T-helper 1 cell treated with Interleukin-12 subunit alpha and Interleukin-12 subunit beta and Interleukin-4 antibody, amounts not matched to agents 30 μg/mL and 1 μg/mL, for 36 hours (primary cell): Measurements from ENCODE around the gene UNC13D.
A peak's percentile ranks its signal among the peaks of the same experiment; 100 is the strongest.
"Not testable (repeated sequence)": the region's sequence is repeated elsewhere in the genome, so short reads cannot be mapped to it uniquely, and the experiment has no call there.

Experiments used
- H3K27ac Mint-ChIP-seq: one replicate; pipeline ENCODE4 v1.8.0; 2021; ENCODE audit warnings: mild to moderate bottlenecking, mixed read lengths
- H3K27me3 Mint-ChIP-seq: one replicate; pipeline ENCODE4 v1.8.0; 2021; ENCODE audit warnings: low read depth, mixed read lengths
- H3K36me3 Mint-ChIP-seq: one replicate; pipeline ENCODE4 v1.8.0; 2021; ENCODE audit warnings: low read depth, mixed read lengths
- H3K4me1 Mint-ChIP-seq: one replicate; pipeline ENCODE4 v1.8.0; 2021; ENCODE audit warnings: low read depth, mixed read lengths
- H3K4me3 Mint-ChIP-seq: one replicate; pipeline ENCODE4 v1.8.0; 2021; ENCODE audit warnings: mild to moderate bottlenecking, moderate library complexity, mixed read lengths
- H3K9me3 Mint-ChIP-seq: one replicate; pipeline ENCODE4 v1.8.0; 2021; ENCODE audit warnings: mixed read lengths

Gene UNC13D

GRCh38 chr17:75865404-75866188 is 21.4 kb upstream of the UNC13D start:
- H3K36me3 Mint-ChIP-seq, H3K9me3 Mint-ChIP-seq, H3K27me3 Mint-ChIP-seq: not testable (repeated sequence)
- Mint-ChIP-seq H3K27ac (peak overlapping the region; percentile 94), H3K4me1 (peaks cover 30% of the 10 kb centered on the region), H3K4me3 (peak overlapping the region; percentile 14)

- not testable (repeated sequence) for H3K27me3 Mint-ChIP-seq, H3K9me3 Mint-ChIP-seq, H3K36me3 Mint-ChIP-seq
- Mint-ChIP-seq H3K4me3 (peak overlapping the region; percentile 68), H3K27ac (peak overlapping the region; percentile 94), H3K4me1 (peaks cover 30% of the 10 kb centered on the region)
These were observed 20.7 kb upstream of the UNC13D start for GRCh38 chr17:75864887-75865286.

GRCh38 chr17:75864448-75864871 is 20.3 kb upstream of the UNC13D start:
- H3K4me1 Mint-ChIP-seq = peaks cover 30% of the 10 kb centered on the region
- no peaks in the 10 kb centered on the region for H3K9me3 Mint-ChIP-seq
- H3K27ac Mint-ChIP-seq = peak overlapping the region; percentile 94
- no peaks in the 10 kb centered on the region for H3K27me3 Mint-ChIP-seq
- H3K36me3 Mint-ChIP-seq = no peaks in the 10 kb centered on the region
- peak overlapping the region; percentile 68 for H3K4me3 Mint-ChIP-seq

GRCh38 chr17:75861927-75862317 is 17.7 kb upstream of the UNC13D start:
- H3K27me3 Mint-ChIP-seq = no peaks in the 10 kb centered on the region
- peaks cover 39% of the 10 kb centered on the region for H3K4me1 Mint-ChIP-seq
- H3K36me3 Mint-ChIP-seq = no peaks in the 10 kb centered on the region
- H3K27ac Mint-ChIP-seq = peak overlapping the region; percentile 46
- H3K4me3 Mint-ChIP-seq = no peak overlapping the region
- H3K9me3 Mint-ChIP-seq = no peaks in the 10 kb centered on the region

GRCh38 chr17:75859358-75859757 is 15.2 kb upstream of the UNC13D start:
- not testable (repeated sequence) for H3K27me3 Mint-ChIP-seq, H3K9me3 Mint-ChIP-seq, H3K4me3 Mint-ChIP-seq, H3K36me3 Mint-ChIP-seq
- Mint-ChIP-seq H3K27ac (peak overlapping the region; percentile 59), H3K4me1 (peaks cover 33% of the 10 kb centered on the region)

- peak overlapping the region; percentile 79 for H3K27ac Mint-ChIP-seq
- no peak overlapping the region for H3K4me3 Mint-ChIP-seq
- no peaks in the 10 kb centered on the region for H3K36me3 Mint-ChIP-seq
- H3K4me1 Mint-ChIP-seq = peaks cover 32% of the 10 kb centered on the region
- H3K27me3 Mint-ChIP-seq = no peaks in the 10 kb centered on the region
- H3K9me3 Mint-ChIP-seq = no peaks in the 10 kb centered on the region
These were observed 12.0 kb upstream of the UNC13D start for GRCh38 chr17:75856062-75856756.

- H3K27ac Mint-ChIP-seq = peak within 1 kb of the TSS; percentile 79
- peaks cover 29% of the 10 kb centered on the region for H3K4me1 Mint-ChIP-seq
- H3K9me3 Mint-ChIP-seq = no peaks in the 10 kb centered on the region
- H3K27me3 Mint-ChIP-seq = no peaks in the 10 kb centered on the region
- no peak within 1 kb of the TSS for H3K4me3 Mint-ChIP-seq
- H3K36me3 Mint-ChIP-seq = peaks cover 2% of the 10 kb centered on the region
These were observed 11.3 kb upstream of the UNC13D start, which contains the start of gene WBP2 for GRCh38 chr17:75855310-75856061. TSS of gene WBP2 (minus strand) at chr17:75855335. CDS start at chr17:75855297, 38 bp downstream.

- H3K4me3 Mint-ChIP-seq = no peak overlapping the region
- peaks cover 3% of the 10 kb centered on the region for H3K36me3 Mint-ChIP-seq
- no peaks in the 10 kb centered on the region for H3K9me3 Mint-ChIP-seq
- no peaks in the 10 kb centered on the region for H3K27me3 Mint-ChIP-seq
- H3K27ac Mint-ChIP-seq = no peak overlapping the region
- peaks cover 29% of the 10 kb centered on the region for H3K4me1 Mint-ChIP-seq
These were observed 10.7 kb upstream of the UNC13D start for GRCh38 chr17:75854881-75855309.

- H3K36me3 Mint-ChIP-seq = peaks cover 8% of the 10 kb centered on the region
- peak overlapping the region; percentile 78 for H3K27ac Mint-ChIP-seq
- H3K9me3 Mint-ChIP-seq = no peaks in the 10 kb centered on the region
- H3K27me3 Mint-ChIP-seq = no peaks in the 10 kb centered on the region
- peaks cover 27% of the 10 kb centered on the region for H3K4me1 Mint-ChIP-seq
- H3K4me3 Mint-ChIP-seq = no peak overlapping the region
These were observed 10.0 kb upstream of the UNC13D start for GRCh38 chr17:75854101-75854748.

- no peak overlapping the region for H3K27ac Mint-ChIP-seq
- no peak overlapping the region for H3K4me3 Mint-ChIP-seq
- H3K36me3 Mint-ChIP-seq = peaks cover 9% of the 10 kb centered on the region
- H3K4me1 Mint-ChIP-seq = peaks cover 24% of the 10 kb centered on the region
- no peaks in the 10 kb centered on the region for H3K27me3 Mint-ChIP-seq
- H3K9me3 Mint-ChIP-seq = no peaks in the 10 kb centered on the region
These were observed 9.2 kb upstream of the UNC13D start for GRCh38 chr17:75853433-75853832.

GRCh38 chr17:75851693-75851991 is 7.4 kb upstream of the UNC13D start:
- Mint-ChIP-seq H3K4me1 (peaks cover 28% of the 10 kb centered on the region), H3K36me3 (peaks cover 19% of the 10 kb centered on the region)
- not testable (repeated sequence) for H3K4me3 Mint-ChIP-seq, H3K27me3 Mint-ChIP-seq, H3K9me3 Mint-ChIP-seq, H3K27ac Mint-ChIP-seq

GRCh38 chr17:75850928-75851692 is 6.9 kb upstream of the UNC13D start:
- Mint-ChIP-seq H3K36me3 (peaks cover 21% of the 10 kb centered on the region), H3K27ac (no peak overlapping the region)

GRCh38 chr17:75849724-75850123 is 5.5 kb upstream of the UNC13D start:
- no peaks in the 10 kb centered on the region for H3K27me3 Mint-ChIP-seq
- H3K27ac Mint-ChIP-seq = no peak overlapping the region
- no peaks in the 10 kb centered on the region for H3K9me3 Mint-ChIP-seq
- H3K36me3 Mint-ChIP-seq = peaks cover 29% of the 10 kb centered on the region
- H3K4me3 Mint-ChIP-seq = no peak overlapping the region
- H3K4me1 Mint-ChIP-seq = peaks cover 26% of the 10 kb centered on the region

More at GRCh38 chr17:75850928-75851692, 6.9 kb upstream of the UNC13D start:
- no peaks in the 10 kb centered on the region for H3K9me3 Mint-ChIP-seq
- no peaks in the 10 kb centered on the region for H3K27me3 Mint-ChIP-seq
- H3K4me1 Mint-ChIP-seq = peaks cover 23% of the 10 kb centered on the region
- H3K4me3 Mint-ChIP-seq = no peak overlapping the region

GRCh38 chr17:75849279-75849646 is 5.1 kb upstream of the UNC13D start:
- Mint-ChIP-seq H3K27ac (no peak overlapping the region), H3K4me1 (peaks cover 23% of the 10 kb centered on the region), H3K4me3 (no peak overlapping the region), H3K9me3 (no peaks in the 10 kb centered on the region), H3K27me3 (no peaks in the 10 kb centered on the region), H3K36me3 (peaks cover 29% of the 10 kb centered on the region)
